Measurements from ENCODE around the gene SREBF1.

Gene SREBF1

GRCh38 chr17:17837380-17837821 lies 615 bp upstream of the SREBF1 start:
- peak; percentile 66 for DNase-seq (ENCODE audit: low read depth, low spot score)
- TF ChIP-seq, protein P1, sequence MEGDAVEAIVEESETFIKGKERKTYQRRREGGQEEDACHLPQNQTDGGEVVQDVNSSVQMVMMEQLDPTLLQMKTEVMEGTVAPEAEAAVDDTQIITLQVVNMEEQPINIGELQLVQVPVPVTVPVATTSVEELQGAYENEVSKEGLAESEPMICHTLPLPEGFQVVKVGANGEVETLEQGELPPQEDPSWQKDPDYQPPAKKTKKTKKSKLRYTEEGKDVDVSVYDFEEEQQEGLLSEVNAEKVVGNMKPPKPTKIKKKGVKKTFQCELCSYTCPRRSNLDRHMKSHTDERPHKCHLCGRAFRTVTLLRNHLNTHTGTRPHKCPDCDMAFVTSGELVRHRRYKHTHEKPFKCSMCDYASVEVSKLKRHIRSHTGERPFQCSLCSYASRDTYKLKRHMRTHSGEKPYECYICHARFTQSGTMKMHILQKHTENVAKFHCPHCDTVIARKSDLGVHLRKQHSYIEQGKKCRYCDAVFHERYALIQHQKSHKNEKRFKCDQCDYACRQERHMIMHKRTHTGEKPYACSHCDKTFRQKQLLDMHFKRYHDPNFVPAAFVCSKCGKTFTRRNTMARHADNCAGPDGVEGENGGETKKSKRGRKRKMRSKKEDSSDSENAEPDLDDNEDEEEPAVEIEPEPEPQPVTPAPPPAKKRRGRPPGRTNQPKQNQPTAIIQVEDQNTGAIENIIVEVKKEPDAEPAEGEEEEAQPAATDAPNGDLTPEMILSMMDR (IDR thresholded peaks at IDR 0.05; ENCODE audit: low read depth, low read length), result no peak
- H3K4me3 ChIP-seq (ENCODE audit: low read depth, low read length), result no peak overlapping the region
- in situ Hi-C loops (cut with HindIII; ENCODE audit: low sequenced_read_pairs), result no loop called here

GRCh38 chr17:17836250-17836817 lies 452 bp downstream of the SREBF1 start:
- in situ Hi-C loops (cut with HindIII; ENCODE audit: low sequenced_read_pairs), result no loop called here
- DNase-seq (ENCODE audit: low read depth, low spot score), result peak; percentile 94
- peak overlapping the region; percentile 73 for H3K4me3 ChIP-seq (ENCODE audit: low read depth, low read length)
- TF ChIP-seq, protein P1 (IDR thresholded peaks at IDR 0.05; ENCODE audit: low read depth, low read length), result no peak

GRCh38 chr17:17835415-17836249 lies 1.2 kb downstream of the SREBF1 start:
- TF ChIP-seq, protein P1 (IDR thresholded peaks at IDR 0.05; ENCODE audit: low read depth, low read length), result no peak
- DNase-seq (ENCODE audit: low read depth, low spot score), result no peak
- in situ Hi-C loops (cut with HindIII; ENCODE audit: low sequenced_read_pairs), result no loop called here
- H3K4me3 ChIP-seq (ENCODE audit: low read depth, low read length), result peak overlapping the region; percentile 73

DNA sequence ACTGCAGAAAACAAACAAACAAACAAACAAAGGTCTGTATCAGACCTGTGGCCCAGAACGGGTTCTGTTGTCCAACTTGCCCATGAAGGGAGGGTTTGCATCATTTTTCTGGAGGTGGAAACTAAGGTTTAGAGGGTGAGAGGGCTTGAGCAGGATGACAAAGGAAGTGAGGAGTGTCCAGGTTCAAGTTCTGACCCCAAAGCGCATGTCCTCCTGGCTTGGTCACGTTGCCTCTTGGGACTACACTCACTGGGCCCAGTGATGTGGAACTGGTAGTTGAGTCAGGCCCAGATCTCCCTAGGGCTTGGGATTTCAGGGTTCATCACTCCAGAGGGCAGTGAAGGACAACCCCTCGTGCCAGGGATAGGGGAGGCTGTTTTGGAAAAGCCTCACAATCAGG lies 1.8 kb downstream of the SREBF1 start:
- DNase-seq (ENCODE audit: low read depth, low spot score), result no peak
- TF ChIP-seq, protein P1 (IDR thresholded peaks at IDR 0.05; ENCODE audit: low read depth, low read length), result no peak
- peak overlapping the region; percentile 73 for H3K4me3 ChIP-seq (ENCODE audit: low read depth, low read length)
- in situ Hi-C loops (cut with HindIII; ENCODE audit: low sequenced_read_pairs), result no loop called here

- no peak overlapping the region for H3K4me3 ChIP-seq (ENCODE audit: low read depth, low read length)
- TF ChIP-seq, protein P1 (IDR thresholded peaks at IDR 0.05; ENCODE audit: low read depth, low read length), result no peak
- in situ Hi-C loops (cut with HindIII; ENCODE audit: low sequenced_read_pairs), result no loop called here
Observed at GRCh38 chr17:17833658-17834357, 3.0 kb downstream of the SREBF1 start.

GRCh38 chr17:17832032-17832363 lies 4.8 kb downstream of the SREBF1 start:
- H3K4me3 ChIP-seq (ENCODE audit: low read depth, low read length), result no peak overlapping the region
- DNase-seq (ENCODE audit: low read depth, low spot score), result no peak
- TF ChIP-seq, protein P1 (IDR thresholded peaks at IDR 0.05; ENCODE audit: low read depth, low read length), result no peak
- in situ Hi-C loops (cut with HindIII; ENCODE audit: low sequenced_read_pairs), result no loop called here

More at GRCh38 chr17:17833658-17834357, 3.0 kb downstream of the SREBF1 start:
- DNase-seq (ENCODE audit: low read depth, low spot score), result no peak
